Endothelial cell of umbilical vein (primary cell): ENCODE results near the gene OR1I1. TPM values are rescaled to one million over a fixed set of nuclear protein-coding genes. Genes with fewer than 3 reads are reported as not detected.

Experiments
- BruUV-seq: library from RNA; stranded (reverse); fragments of 400-500 nt; replicated peaks from 2 replicates; lab custom pipeline; 2021; lab: Mats Ljungman, UMichigan
- CTCF ChIA-PET: fragments of 300-600, 350-600 bp; sonication (Branson Sonifier 250); formaldehyde crosslinking; loops from one replicate; lab custom pipeline; 2021; ENCODE audit warnings: antibody characterized with exemption, inconsistent platforms; lab: Charles Lee
- POLR2A ChIA-PET: fragments of 300-600, 350-600 bp; sonication (Branson Sonifier 250); formaldehyde crosslinking; loops from one replicate; lab custom pipeline; 2021; ENCODE audit warnings: antibody characterized with exemption, inconsistent platforms; lab: Charles Lee
- DNase-seq: peaks from one replicate; pipeline ENCODE4 v3.0.0-alpha.2; 2011; ENCODE audit warnings: low read depth, low spot score
- FAIRE-seq: peaks from 2 replicates; lab custom pipeline; 2011; peaks lifted over from hg19 to GRCh38; lab: Jason Lieb, UNC
- H2AFZ ChIP-seq: 2 replicates; pipeline ENCODE4 v1.6.0; 2012; ENCODE audit warnings: low read depth, low read length, control low read depth, inconsistent platforms
- H3K27ac ChIP-seq: 2 replicates; pipeline ENCODE4 v1.5.1; 2011; ENCODE audit warnings: low read depth, mild to moderate bottlenecking, control low read depth, low read length, moderate library complexity; ENCODE audit not compliant: insufficient read depth
- H3K27me3 ChIP-seq, 2 experiments: 2 replicates each; pipeline versions ENCODE4 v1.6.0 to v1.6.1; 2011; ENCODE audit warnings: low read length in 2 of 2, mixed read lengths in 1 of 2; ENCODE audit not compliant: control insufficient read depth in 2 of 2, insufficient read depth in 2 of 2
- H3K36me3 ChIP-seq, 2 experiments: 2 replicates in 1 of 2; 3 replicates in 1 of 2; pipeline ENCODE4 v1.5.1; 2011; ENCODE audit warnings: low read length in 2 of 2, mild to moderate bottlenecking in 1 of 2, moderate library complexity in 1 of 2; ENCODE audit not compliant: control insufficient read depth in 2 of 2, insufficient read depth in 2 of 2; ENCODE audit errors: extremely low read depth in 1 of 2
- H3K4me1 ChIP-seq: 3 replicates; pipeline ENCODE4 v1.5.1; 2011; ENCODE audit warnings: mild to moderate bottlenecking, low read length; ENCODE audit not compliant: control insufficient read depth, insufficient read depth; ENCODE audit errors: extremely low read depth
- H3K4me2 ChIP-seq: 2 replicates; pipeline ENCODE4 v1.6.1; 2011; ENCODE audit warnings: low read length, control low read depth, mixed read lengths; ENCODE audit not compliant: insufficient read depth
- H3K4me3 ChIP-seq, 3 experiments: fragments of 200-600 bp in 1 of 3; sonication (generic), shearing (Covaris generic) in 1 of 3; replicated peaks in 1 of 3; 2 replicates each; pipeline ENCODE4 v1.5.1; 2011 to 2016; ENCODE audit warnings: control low read depth in 3 of 3, low read length in 3 of 3, mild to moderate bottlenecking in 2 of 3, inconsistent platforms in 1 of 3, low read depth in 1 of 3, moderate library complexity in 1 of 3; ENCODE audit not compliant: insufficient read depth in 1 of 3
- H3K79me2 ChIP-seq: 2 replicates; pipeline ENCODE4 v1.6.0; 2012; ENCODE audit warnings: low read length, inconsistent platforms; ENCODE audit not compliant: control insufficient read depth, insufficient read depth
- H3K9ac ChIP-seq: replicated peaks from 2 replicates; pipeline ENCODE3; 2011; ENCODE audit warnings: low read length, control low read depth; ENCODE audit not compliant: insufficient read depth; ENCODE audit errors: extremely low read depth
- H3K9me1 ChIP-seq: replicated peaks from 3 replicates; pipeline ENCODE4 v1.6.0; 2011; ENCODE audit warnings: mild to moderate bottlenecking, low read length; ENCODE audit not compliant: control insufficient read depth, insufficient read depth; ENCODE audit errors: extremely low read depth
- H3K9me3 ChIP-seq: replicated peaks from 2 replicates; pipeline ENCODE4 v1.5.1; 2012; ENCODE audit warnings: low read length, inconsistent platforms; ENCODE audit not compliant: control insufficient read depth, insufficient read depth
- H4K20me1 ChIP-seq: replicated peaks from 2 replicates; pipeline ENCODE3; 2011; ENCODE audit warnings: mild to moderate bottlenecking, low read length; ENCODE audit not compliant: control insufficient read depth, insufficient read depth; ENCODE audit errors: extremely low read depth
- CTCF ChIP-seq, 2 donors: IDR thresholded peaks; 1 replicate in 1 of 2; 2 replicates in 1 of 2; pipeline ENCODE4 v1.5.1; 2011; ENCODE audit warnings: low read length in 2 of 2, mild to moderate bottlenecking in 2 of 2, moderate library complexity in 2 of 2, control low read depth in 1 of 2, inconsistent platforms in 1 of 2, low read depth in 1 of 2; ENCODE audit not compliant: insufficient read depth in 1 of 2; ENCODE audit errors: extremely low read depth in 1 of 2
- EZH2 ChIP-seq: IDR thresholded peaks from 2 replicates; pipeline ENCODE4 v1.6.1; 2012; ENCODE audit warnings: borderline replicate concordance, low read depth, mild to moderate bottlenecking, moderate library complexity, low read length, inconsistent platforms; ENCODE audit not compliant: severe bottlenecking
- FOS ChIP-seq: IDR thresholded peaks from 2 replicates; pipeline ENCODE4 v1.6.1; 2011; ENCODE audit warnings: mild to moderate bottlenecking, low read length, moderate library complexity, borderline replicate concordance; ENCODE audit not compliant: insufficient read depth
- GATA2 ChIP-seq: IDR thresholded peaks from 2 replicates; pipeline ENCODE4 v1.7.0; 2011; ENCODE audit warnings: low read depth, mild to moderate bottlenecking, moderate library complexity, mixed read lengths, low read length; ENCODE audit not compliant: insufficient read length, insufficient read depth
- JUN ChIP-seq: IDR thresholded peaks from 2 replicates; pipeline ENCODE4 v1.6.1; 2011; ENCODE audit warnings: borderline replicate concordance, low read depth; ENCODE audit not compliant: insufficient read length, insufficient read depth
- MAX ChIP-seq: IDR thresholded peaks from 2 replicates; pipeline ENCODE4 v1.6.1; 2011; ENCODE audit not compliant: insufficient read depth, insufficient read length
- MYC ChIP-seq: IDR thresholded peaks from one replicate; pipeline ENCODE4 v1.6.1; 2011; ENCODE audit warnings: mild to moderate bottlenecking, low read depth, low read length
- POLR2A ChIP-seq: IDR thresholded peaks from 2 replicates; pipeline ENCODE4 v1.6.1; 2012; ENCODE audit warnings: low read depth, mild to moderate bottlenecking, control low read depth, low read length
- POLR2AphosphoS5 ChIP-seq: IDR thresholded peaks from 2 replicates; pipeline ENCODE4 v1.6.1; 2012; ENCODE audit warnings: low read depth, mild to moderate bottlenecking, control low read depth, low read length, moderate library complexity; ENCODE audit not compliant: insufficient read depth
- dilution Hi-C: fragments of 300-500 bp; cut with MboI; formaldehyde crosslinking; loops from one replicate; pipeline ENCODE4 v1.15.0; 2019; ENCODE audit warnings: low sequenced_read_pairs; ENCODE audit not compliant: extremely low pct_ligation_motif_present
- intact Hi-C: fragments of 100-400 bp; cut with micrococcal nuclease; formaldehyde crosslinking; loops from one replicate; pipeline ENCODE4 v1.10.0; 2022
- polyA plus RNA-seq, 4 experiments: library from polyadenylated mRNA; depleted of rRNA in 3 of 4; stranded (reverse) in 3 of 4; unstranded in 1 of 4; fragments of >200 nt; gene quantifications; 2 replicates each; pipeline versions ENCODE4 v1.2.1 to v1.2.3, GENCODE V29; 2011 to 2012; ENCODE audit warnings: missing spikeins in 1 of 4
- total RNA-seq: library from RNA; stranded (reverse); gene quantifications from 2 replicates; pipeline ENCODE4 v1.2.3, GENCODE V29; 2021

OR1I1 gene
- total and polyA plus RNA-seq, 2 donors (not counting 3 experiments of a cell fraction or from before 2014, with no cell fraction given): not detected

- Histone ChIP-seq H4K20me1 (no peaks in the 10 kb centered on the region), H3K4me1 (no peaks in the 10 kb centered on the region), H3K27ac (no peak overlapping the region), H3K9me1 (no peaks in the 10 kb centered on the region), H3K27me3 (no peaks in the 10 kb centered on the region), H3K9me3 (no peaks in the 10 kb centered on the region), H3K4me3 (no peak overlapping the region), H3K9ac (no peak overlapping the region), H3K79me2 (no peaks in the 10 kb centered on the region), H2AFZ (no peak overlapping the region), H3K36me3 (no peaks in the 10 kb centered on the region), H3K4me2 (no peak overlapping the region)
- dilution Hi-C loops (no loop called here), intact Hi-C loops (no loop called here)
- TF ChIP-seq JUN: no peak
- no peak for TF ChIP-seq POLR2AphosphoS5
- no peak for TF ChIP-seq MAX
- no peak for TF ChIP-seq MYC
- no peak for TF ChIP-seq POLR2A
- TF ChIP-seq GATA2: no peak
- TF ChIP-seq FOS: no peak
- no peak for TF ChIP-seq EZH2
- no peak for TF ChIP-seq CTCF (IDR thresholded peaks at IDR 0.05; ENCODE audit: extremely low read depth in 1 of 2, insufficient read depth in 1 of 2, low read depth in 1 of 2, low read length in 2 of 2)
- BruUV-seq: no TSS peak
- CTCF ChIA-PET: no interaction called here
- DNase-seq: no peak
- POLR2A ChIA-PET: no interaction called here
- FAIRE-seq: no peak
Observed at GRCh38 chr19:15047680-15048079, 34.3 kb upstream of the OR1I1 start.
